A172 (cell line): ENCODE measurements around the gene PTH2. TPM values are rescaled to one million over a fixed set of nuclear protein-coding genes. Genes with fewer than 3 reads are reported as not detected.
"Not testable (repeated sequence)": the region's sequence is repeated elsewhere in the genome, so short reads cannot be mapped to it uniquely, and the experiment has no call there.

Experiments used
- DNase-seq: peaks from one replicate; pipeline ENCODE4 v3.0.0-alpha.2; 2015; ENCODE audit warnings: low spot score
- total RNA-seq: library from RNA; depleted of rRNA; stranded (reverse); fragments of >200 nt; shearing (Covaris generic); gene quantifications from 2 replicates; pipeline ENCODE4 v1.2.3, GENCODE V29; 2014

The PTH2 gene
- total RNA-seq, 1 experiment from 2014 or later: not detected

- no peak for DNase-seq
Measured at GRCh38 chr19:49447485-49448431, 24.5 kb upstream of the PTH2 start.

DNA sequence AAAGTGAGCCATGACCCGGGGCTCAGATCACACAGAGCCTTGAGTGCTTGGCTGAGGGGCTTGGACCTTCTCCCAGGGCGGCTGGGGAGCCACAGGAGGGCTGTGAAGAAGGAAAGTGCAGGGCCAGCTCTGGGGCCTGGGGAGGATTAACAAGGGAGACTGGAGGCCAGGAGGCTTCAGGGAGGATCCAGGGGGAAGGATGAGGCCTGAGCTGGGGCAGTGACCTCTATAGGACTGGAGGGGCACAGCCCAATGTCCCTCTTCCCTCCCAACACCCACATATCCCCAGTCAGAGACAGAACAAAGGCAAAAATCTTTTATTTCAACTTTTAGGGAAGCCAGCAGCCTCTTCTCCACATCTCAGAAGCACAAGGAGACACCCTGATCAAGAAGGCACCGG lies 22.8 kb upstream of the PTH2 start:
- DNase-seq: no peak

DNA sequence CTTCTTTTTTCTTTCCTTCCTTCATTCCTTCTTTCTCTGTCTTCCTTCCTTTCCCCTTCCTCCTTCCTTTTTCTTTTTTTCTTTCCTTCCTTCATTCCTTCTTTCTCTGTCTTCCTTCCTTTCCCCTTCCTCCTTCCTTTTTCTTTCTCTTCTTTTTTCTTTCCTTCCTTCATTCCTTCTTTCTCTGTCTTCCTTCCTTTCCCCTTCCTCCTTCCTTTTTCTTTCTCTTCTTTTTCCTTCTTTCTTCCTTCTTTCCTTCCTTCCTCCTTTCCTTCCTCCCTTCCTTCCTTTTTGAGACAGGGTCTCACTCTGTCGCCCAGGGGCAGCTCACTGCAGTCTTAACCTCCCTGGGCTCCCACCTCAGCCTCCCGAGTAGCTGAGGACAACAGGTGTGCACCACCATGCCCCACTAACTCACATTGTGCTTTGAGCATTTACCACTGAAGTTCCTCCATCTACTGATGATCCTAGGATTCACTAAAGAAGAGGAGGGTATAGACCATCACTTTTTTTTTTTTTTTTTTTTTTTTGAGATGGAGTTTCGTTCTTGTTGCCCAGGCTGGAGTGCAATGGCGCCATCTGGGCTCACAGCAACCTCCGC lies 21.0 kb upstream of the PTH2 start:
- DNase-seq: not testable (repeated sequence)

DNA sequence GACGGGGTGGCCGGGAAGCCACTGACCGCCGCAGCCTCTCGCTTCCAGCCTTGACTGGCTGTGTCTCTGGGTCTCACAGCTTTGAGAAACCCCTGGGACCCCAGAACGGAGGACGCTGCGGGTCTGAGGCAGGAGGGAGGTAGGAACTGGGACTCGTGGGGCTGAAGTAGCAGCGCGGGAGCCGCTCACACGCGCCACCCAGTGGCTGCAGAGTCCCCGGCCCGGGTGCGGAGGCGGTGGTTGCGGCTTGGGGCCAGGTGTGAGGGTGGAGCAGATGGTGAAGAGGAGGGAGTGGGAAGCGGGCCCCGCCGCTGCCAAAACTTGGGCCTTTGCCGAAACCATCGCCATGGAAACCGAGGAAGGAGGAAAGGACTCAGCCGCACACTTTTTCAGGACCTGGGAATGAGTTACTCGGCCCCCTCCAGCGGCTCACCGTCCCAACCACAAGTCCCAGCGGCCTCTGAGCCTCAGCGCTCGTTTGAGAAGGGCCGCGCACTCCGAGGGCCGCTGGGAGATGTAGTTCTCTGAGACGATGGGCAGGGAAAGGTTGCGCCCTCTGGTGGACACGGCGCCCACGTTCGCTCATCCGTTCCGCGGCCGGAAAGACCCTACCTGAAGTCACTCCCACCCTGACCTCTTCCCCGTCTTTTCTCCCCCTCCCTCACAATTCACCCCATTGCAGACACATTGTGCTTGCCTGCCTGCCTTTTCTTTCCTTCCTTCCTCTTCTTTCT lies 20.3 kb upstream of the PTH2 start:
- peak; percentile 91 for DNase-seq

GRCh38 chr19:49442771-49443365 lies 19.6 kb upstream of the PTH2 start:
- DNase-seq: peak; percentile 84

DNA sequence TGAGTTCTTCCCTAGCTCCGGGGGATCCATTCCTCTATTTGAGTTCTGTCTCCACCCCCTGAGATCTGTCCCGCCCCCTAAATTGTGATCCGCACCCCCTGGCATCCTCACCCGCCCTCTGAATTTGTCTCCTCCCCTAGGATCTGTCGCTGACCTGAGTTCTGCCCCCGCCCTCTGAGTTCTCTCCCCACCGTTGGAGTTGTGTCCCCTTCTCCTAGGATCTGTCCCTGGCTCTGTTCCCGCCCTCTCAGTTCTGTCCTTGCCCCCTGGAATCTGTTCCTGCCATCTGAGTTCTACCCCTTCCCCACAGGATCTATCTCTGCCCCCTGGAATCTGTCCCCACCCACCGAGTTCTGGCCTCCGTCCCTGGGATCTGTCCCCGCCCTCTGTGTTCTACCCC lies 19.1 kb upstream of the PTH2 start:
- peak; percentile 35 for DNase-seq

DNA sequence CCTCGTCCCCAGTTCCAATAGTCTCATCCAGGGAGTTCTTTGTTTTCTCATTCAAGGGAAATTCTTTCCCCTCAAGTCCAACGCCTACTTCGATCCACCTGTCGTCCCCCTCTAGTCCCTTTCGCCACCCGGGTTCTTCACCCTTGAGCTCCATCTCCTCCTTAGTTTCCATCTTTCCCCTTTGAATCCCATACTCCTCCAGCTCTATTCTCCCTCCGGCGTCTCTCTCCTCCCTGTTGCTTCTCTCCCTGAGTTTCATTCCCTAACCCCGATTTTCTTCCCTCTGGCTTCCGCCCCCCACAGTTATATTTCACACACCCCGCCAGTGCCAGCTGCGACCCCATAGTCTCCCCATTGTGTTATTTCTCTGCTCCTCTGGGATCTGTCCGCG lies 18.7 kb upstream of the PTH2 start:
- DNase-seq: no peak

- DNase-seq: no peak
Measured at GRCh38 chr19:49441210-49441959, 18.1 kb upstream of the PTH2 start, which contains the start of gene SLC17A7. SLC17A7 (minus strand) TSS chr19:49441527; CDS start chr19:49441379, 148 bp downstream.

DNA sequence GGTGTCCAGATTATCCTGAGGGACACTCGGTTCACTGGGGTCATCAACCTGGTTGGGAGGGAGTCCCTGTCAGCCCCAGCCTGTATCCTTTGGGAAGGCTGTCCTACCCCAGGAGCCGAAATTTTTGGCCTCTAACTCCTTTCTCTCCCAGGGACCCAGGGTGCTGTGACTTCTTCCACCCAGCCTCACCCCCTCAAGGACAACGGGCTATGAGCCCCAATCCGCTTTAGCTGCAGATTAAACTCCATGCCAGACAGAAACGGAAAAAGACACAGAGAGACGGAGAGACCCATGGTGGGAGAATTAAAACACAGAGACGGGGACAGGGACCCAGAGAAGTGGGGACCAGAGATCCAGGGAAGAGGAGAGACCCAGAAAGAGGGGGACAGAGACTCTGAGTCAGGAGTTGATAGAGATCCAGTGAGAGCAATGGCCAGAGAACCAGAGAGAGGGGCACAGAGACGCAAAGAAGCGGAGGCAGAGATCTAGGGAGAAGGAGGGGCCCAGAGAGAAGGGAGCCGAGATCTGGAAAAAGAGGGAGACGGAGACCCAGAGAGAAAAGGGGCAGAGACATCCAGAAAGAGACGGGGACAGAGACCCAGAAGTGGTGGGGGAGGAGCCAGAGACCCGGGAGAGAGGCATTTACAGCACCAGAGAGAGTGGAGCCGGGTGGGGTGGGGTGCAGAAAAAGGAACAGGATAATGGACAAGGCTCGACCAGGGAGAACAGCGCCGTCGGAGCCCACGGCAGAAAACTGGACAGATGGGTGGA lies 17.4 kb upstream of the PTH2 start:
- no peak for DNase-seq

DNA sequence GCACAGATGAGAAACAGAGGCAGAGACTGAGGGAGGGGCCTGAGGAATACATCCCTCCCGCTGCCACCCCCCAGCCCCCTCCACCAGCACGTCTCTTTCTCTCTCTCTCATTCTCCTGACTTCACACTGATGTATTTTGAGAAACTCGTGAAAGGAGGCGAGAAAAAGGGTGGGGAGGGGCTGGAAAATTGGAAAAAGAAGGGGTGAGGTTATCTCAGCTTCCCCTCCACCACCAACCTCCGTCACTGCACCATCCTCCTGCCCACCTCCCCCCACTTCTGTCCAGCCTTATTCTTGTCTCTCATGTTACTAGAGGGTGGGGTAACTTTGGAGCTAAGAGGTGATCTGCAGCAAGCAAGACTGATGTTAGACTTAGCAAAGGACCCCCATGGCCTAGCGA lies 16.6 kb upstream of the PTH2 start:
- DNase-seq: no peak

- DNase-seq: no peak
Measured at GRCh38 chr19:49438261-49438660, 15.0 kb upstream of the PTH2 start.

DNA sequence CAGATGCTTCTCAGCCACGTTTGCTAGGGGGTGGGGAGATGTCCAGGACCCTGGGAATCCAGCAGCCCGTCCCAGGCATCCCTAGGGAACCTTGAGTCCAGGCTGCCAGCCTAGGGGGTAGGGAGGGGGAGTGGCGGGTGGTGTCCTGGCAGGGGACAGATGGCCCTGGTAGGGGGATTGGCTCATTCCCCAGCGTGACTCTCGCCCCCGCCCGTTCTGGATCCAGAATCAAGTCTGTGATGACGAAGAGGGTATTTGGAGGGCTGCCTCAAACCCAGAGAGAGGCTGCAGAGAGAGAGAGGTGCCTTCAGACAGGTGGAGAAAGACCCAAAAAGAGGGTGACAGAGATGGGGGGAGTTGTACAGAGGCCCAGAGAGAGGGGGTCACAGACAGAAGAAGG lies 14.0 kb upstream of the PTH2 start:
- DNase-seq: no peak

DNA sequence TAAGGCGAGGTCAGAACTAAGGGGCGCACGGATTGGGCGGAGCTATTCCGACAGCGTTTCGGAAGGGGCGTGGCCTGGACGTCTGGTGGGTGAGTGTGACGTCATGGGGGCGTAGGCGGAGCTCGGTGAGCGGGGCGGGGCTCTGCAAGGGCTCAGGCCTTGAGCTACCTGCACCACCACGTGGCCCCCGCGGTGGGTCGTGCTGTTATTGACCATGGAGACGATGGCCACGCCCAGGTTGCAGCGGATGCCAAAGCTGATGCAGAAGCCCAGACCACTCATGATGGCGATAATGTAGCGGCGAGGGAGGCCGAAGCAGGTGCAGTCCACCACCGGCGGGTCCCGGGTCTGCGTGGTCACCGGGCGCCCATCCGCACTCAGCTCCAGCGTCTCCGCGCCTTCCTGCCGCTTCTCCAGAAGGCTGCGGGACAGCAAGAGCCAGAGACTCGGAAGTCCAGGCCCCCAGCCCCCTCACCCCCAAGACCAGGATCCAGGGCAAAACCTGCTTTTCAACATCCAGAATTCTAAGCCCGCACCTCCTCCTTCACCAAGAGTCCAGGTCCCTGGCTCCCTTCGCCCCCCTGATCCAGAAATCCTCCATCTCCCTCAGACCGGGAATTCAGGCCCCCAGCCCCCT lies 13.3 kb upstream of the PTH2 start:
- no peak for DNase-seq

GRCh38 chr19:49435670-49436069 lies 12.4 kb upstream of the PTH2 start:
- DNase-seq: no peak

GRCh38 chr19:49434907-49435583 lies 11.8 kb upstream of the PTH2 start:
- DNase-seq: no peak

DNA sequence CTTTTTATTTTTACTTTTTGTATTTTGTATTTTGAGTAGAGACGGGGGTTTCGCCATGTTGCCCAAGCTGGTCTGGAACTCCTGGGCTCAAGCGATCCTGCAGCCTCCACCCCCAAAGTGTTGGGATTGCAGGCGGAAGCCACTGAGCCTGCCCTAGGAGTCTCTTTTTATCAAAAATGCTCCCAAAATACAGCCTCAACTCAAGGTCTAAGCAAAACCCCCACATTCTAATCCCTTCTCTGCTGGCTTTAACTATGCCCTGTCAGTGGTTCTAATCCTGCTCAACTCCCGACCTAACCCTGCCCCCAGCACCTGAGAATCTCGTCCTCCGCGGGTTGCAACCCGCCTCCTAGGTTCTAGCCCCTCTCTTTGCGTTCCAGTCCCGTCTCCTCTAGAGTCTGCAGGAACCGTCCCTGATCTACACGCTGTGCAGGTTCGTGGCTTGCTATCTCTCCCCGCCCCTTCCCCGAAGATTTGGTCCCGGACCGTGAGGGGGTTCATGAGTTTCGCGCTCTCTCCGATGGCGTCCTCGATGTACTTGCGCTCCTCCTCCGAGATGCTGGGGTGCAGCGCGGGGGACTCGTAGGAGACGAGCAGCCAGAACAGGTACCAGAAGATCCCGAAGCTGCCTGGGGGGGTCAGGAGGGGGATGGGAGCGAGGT lies 10.1 kb upstream of the PTH2 start:
- DNase-seq: no peak

- DNase-seq: no peak
Measured at GRCh38 chr19:49432141-49433073, 9.2 kb upstream of the PTH2 start.

GRCh38 chr19:49431330-49431749 lies 8.1 kb upstream of the PTH2 start:
- DNase-seq: no peak
